HCEC 1CT (cell line): Measurements from ENCODE around the gene ERLEC1.
"Not testable (repeated sequence)": the region's sequence is repeated elsewhere in the genome, so short reads cannot be mapped to it uniquely, and the experiment has no call there.

Experiments used
- DNase-seq: peaks from one replicate; pipeline ENCODE4 v3.0.0-alpha.2; 2017

The ERLEC1 gene

DNA sequence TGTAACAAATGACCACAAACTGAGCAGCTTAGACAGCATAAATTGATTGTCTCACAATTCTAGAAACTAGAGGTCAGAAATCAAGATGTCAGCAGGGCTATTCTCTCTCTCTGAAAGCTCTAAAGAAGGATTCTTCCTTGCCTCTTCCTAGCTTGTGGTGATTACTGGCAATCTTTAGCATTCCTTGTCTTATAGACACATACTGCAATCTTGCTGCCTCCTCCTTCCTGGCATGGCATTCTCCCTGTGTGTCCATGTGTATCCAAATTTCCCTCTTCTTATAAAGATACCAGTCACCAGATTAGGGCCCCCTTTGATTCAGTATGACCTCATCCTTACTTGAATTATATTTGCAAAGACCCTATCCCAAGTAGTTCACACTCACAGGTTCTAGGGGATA lies 2.4 kb upstream of the ERLEC1 start:
- no peak for DNase-seq

DNA sequence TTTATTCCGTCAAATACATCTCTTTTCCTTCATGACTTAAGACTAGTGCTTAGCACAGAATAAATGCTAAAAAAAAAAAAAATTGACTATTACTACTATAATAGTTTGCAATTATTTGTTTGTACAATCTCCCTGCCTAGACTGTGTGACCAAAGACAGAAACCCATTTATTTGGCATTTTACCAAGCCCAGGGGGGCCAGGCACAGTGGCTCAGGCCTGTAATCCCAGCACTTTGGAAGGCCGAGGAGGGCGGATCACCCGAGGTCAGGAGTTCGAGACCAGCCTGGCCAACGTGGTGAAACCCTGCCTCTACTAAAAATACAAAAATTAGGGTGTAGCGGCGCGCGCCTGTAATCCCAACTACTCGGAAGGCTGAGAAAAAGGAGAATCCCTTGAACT lies 1.5 kb upstream of the ERLEC1 start:
- DNase-seq: no peak

DNA sequence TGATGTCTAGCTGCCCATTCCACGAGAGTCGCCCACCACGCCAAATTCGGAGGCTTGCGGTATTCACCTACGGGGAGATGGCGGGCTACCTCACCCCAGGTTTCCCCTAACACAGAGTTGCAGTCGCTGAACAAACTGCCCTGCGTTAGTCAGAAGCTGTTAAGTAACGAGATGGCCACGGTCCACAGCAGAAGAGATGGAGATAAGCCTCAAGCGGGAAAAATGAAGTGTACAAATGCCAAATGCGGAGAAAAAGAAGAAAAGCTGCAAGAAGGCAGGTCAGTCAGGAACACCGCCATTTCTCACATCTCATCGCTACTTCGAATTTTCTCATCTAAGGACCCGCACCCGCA lies 516 bp upstream of the ERLEC1 start:
- DNase-seq: peak; percentile 43

DNA sequence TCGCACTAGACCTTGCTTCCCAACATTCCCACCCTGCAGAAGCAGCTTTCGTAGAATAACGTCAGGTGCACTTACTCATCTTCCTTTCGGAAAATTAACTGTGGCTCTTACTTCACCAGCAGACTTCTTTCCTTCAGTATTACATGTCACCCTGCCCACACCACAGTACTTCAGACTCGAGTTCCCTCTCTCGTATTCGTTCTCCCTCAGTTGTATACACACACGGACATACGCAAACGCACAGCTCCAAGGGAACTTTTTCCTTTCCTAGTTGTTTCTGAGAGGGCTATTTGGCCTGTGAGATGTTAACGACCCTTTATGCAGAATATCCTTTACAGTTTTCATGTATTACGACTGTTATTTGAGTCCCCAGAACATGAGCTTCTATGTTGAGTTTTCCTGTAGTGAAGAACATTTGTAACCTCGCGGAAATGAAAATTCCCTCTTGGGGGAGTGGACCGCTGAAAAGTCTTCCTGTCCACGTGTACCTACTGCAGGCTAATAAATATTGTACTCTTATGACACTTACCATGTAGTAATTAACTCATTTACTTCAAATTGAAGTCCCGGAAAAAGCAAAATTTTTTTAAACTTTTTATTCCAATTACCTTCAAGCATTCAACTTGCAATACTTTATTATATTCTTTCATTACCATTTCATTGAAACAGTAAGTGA lies 908 bp downstream of the ERLEC1 start:
- peak; percentile 22 for DNase-seq

DNA sequence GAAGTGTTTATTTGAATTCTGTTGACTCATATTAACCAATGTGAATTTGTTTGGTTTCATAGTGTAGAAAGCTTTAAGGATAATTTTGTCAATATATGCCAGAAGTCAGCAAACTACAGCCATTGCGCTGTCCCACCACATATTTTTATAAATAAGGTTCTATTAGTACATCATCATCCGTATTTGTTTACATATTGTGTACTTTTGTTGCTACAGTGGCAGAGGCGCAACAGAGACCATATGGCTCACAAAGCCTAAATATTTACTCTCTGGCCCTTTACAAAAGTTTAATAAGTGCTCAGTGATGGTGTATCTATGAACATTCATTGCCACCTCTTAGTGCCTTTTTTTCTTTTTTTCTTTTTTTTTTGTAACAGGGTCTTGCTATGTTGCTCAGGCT lies 6.4 kb downstream of the ERLEC1 start:
- no peak for DNase-seq

DNA sequence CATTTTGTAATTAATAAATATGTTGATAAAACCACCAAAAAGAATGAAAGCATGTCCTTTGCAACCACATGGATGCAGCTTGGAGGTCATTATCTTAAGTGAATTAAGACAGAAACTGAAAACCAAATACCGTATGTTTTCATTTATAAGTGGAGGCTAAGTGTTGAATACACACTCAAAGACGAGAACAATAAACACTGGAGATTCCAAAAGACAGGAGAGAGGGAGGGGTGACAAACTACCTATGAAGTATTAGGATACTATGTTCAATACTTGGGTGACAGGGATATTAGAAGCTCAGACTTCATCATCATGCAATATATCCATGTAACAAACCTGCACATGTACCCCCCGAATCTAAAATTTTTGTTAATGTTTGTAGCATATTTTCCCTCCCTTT lies 7.0 kb downstream of the ERLEC1 start:
- DNase-seq: no peak

DNA sequence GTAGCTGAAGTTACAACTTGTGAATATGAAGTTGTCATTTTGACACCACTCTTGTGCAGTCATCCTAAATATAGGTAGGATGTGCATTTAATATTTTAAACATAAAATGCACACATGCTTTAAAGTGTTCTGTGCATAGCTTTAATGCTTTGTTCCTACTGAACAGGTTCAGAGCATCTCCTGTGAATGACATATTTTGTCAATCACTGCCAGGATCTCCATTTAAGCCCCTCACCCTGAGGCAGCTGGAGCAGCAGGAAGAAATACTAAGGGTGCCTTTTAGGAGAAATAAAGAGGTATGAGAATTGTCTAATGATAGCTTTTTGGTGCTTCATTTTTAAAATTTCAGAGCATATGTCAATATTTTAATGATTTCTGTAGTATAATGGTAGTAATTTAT lies 14.7 kb downstream of the ERLEC1 start:
- DNase-seq: no peak

DNA sequence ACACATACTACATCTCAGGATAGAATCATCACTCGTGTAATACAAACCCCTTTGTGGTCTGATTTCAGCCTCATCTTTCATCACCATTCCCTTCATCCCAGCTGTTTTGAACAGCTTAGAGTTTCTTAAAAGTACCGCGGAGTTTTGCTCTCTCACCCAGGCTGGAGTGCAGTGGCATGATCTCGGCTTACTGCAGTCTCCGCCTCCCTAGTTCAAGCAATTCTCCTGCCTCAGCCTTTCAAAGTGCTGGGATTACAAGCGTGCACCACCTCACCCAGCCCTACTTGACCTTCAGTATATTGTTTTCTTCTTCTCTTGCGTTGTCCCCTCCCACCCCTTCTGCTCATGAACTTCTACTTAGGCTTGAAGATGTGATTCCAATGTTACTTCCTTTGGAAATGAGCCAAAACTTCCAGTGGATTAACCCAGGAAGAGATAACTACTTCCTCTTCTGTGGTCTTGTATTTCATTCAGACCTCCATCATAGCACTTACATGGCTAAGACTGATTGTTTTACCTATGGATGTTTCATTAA lies 15.8 kb downstream of the ERLEC1 start:
- no peak for DNase-seq

DNA sequence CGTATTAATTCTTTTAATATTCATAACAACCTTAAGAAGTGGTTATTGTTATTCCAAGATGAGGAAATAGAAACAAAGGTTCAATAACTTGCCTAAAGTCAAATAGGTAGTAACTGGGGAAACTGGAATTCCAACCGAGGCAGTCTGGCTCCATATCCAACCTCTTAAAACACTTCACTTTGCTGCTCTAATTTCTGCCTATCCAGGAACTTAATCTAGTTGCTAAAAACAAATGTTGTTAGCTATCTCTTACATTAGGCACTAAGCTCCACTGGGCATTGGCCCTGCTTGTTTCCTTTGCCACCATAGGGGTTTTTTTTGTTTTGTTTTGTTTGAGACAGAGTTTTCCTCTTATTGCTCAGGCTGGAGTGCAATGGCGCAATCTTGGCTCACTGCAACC lies 24.8 kb downstream of the ERLEC1 start:
- no peak for DNase-seq

DNA sequence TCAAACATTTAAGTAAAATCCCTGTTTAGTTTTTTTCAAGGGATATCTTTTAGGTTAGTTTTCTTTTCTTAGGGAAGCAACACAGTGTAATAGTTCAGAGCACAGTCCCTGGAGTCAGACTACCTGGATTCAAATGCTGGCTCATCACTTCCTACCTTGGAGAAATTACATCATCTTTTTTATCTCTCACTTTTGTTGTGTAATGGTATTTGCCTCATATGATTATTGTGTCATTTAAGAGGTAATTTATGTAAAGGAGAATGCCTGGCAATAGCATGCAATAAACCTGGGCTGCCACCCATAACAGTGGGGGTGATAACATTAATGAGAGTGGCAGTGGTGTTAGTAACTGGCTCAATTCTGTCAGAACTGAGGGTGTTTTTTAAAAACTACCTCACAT lies 26.3 kb downstream of the ERLEC1 start:
- DNase-seq: no peak

DNA sequence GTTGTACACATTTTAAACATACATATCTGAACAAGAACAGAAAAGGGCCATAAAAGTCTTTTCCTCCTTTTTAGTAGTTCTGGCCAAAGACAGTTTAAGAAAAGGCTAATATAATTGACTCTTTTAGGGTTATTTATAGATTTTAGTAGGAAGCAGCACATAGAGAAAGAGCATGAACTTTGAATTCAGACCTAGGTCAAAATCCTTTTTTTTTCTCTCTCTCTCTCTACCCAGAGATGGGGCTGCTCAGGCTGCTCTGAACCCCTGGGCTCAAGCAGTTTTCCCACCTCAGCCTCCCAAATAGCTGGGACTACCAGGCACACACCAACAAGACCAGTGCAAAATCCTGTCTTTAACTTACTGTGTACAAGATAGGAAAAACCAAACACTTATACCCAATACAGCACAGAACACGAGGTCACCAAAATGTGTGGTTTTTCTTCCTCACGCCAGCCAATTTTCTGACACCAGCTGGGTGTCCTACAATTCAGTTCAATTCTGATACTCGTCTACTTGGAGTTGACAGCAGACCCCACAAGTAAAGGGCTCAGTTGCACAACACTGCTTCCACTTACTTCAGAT lies 32.1 kb downstream of the ERLEC1 start:
- no peak for DNase-seq

DNA sequence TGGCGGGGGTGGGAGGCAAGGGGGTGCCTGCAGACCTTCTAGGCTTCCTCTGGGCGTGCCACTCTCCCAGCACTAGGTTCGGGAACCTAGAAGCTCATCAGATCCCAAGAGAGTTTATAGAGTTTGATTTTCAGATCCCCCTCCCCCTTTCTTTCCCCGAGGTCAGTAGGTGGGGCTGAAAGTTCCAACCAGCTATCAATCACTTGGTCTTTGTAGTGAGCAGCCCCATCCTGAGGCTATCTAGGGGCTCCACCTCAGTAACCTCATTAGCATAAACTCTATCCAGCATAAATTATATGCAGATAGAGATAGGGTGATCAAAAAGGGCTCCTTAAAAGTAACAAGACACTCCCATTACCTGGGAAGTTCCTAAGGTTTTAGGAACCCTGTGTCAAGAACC lies 32.8 kb downstream of the ERLEC1 start:
- no peak for DNase-seq

DNA sequence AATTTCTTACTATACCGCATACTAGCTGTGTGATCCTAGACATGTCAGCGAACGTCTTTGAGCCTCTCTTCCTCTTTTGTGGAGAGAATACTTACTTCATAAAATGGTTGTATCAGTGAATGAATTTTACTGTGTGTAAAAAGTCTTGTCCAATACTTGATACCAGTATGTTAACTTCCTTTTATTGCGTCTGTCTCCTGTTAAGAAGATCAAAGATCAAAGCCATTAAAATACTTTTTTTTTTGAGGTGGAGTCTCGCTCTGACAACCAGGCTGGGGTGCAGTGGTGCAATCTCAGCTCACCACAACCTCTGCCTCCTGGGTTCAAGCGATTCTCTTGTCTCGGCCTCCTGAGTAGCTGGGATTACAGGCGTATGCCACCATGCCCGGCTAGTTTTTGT lies 33.2 kb downstream of the ERLEC1 start:
- no peak for DNase-seq

DNA sequence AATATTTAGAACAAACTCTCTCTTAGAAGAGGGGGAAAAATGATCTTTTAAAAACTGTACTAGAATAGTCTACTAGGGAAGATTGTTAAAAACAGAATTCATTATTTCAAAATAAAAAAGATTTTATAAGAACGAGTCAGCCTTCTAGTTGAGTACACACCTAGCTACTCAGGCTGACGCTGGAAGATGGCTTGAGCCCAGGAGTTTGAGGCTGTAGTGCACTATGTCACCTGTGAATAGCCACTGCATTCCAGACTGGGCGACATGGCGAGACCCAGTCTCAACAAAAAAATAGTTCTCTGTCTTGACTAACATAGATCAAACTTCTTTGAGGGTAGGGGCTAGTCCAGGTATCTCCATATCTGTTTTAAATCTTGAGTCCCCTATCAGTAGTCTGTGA lies 33.9 kb downstream of the ERLEC1 start:
- DNase-seq: no peak

DNA sequence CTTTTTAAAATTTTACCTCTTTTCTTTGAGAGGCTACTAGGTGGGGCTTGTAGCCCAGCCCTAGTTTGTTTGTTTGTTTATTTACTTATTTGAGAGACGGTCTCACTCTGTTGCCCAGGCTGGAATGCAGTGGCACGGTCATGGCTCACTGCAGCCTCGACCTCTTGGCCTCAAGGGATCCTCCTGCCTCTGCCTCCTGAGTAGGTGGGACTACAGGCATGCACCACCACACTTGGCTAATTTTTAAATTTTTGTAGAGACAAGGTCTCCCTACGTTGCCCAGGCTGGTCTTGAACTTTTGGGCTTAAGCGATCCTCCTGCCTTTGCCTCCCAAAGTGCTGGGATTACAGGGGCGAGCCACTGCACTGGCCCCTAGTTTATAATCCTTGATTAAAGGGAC lies 35.0 kb downstream of the ERLEC1 start:
- DNase-seq: no peak

DNA sequence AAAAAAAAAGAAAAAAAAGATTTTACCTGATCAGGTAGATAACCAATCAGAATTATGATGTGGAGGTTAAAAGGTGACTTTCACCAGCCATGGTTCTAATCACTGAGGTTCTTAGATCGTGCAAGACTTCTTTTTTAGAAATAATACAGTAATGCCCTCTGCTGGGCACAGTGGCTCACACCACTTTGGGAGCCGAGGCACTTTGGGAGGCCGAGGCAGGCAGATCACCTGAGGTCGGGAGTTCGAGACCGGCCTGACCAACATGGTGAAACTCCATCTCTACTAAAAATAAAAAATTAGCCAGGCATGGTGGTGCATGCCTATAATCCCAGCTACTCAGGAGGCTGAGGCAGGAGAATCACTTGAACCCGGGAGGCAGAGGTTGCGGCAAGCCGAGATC lies 36.8 kb downstream of the ERLEC1 start:
- not testable (repeated sequence) for DNase-seq

DNA sequence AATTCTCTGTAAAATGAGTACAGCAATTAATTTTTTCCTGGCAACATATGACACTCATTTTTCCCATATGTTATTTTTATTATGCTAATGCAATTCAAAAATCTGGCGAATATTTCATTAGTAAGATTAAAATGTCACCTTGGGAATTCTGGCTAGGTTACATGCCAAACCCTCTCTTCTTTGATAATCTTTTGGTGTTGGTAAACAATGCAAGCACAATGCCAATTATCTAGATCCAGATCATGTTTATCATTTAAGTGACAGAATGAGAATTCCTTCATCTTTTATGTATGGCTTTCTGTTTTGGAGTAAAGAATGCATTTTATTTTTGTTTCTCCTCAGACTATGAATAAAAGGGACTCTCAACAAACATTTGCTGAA lies 39.2 kb downstream of the ERLEC1 start:
- DNase-seq: no peak

DNA sequence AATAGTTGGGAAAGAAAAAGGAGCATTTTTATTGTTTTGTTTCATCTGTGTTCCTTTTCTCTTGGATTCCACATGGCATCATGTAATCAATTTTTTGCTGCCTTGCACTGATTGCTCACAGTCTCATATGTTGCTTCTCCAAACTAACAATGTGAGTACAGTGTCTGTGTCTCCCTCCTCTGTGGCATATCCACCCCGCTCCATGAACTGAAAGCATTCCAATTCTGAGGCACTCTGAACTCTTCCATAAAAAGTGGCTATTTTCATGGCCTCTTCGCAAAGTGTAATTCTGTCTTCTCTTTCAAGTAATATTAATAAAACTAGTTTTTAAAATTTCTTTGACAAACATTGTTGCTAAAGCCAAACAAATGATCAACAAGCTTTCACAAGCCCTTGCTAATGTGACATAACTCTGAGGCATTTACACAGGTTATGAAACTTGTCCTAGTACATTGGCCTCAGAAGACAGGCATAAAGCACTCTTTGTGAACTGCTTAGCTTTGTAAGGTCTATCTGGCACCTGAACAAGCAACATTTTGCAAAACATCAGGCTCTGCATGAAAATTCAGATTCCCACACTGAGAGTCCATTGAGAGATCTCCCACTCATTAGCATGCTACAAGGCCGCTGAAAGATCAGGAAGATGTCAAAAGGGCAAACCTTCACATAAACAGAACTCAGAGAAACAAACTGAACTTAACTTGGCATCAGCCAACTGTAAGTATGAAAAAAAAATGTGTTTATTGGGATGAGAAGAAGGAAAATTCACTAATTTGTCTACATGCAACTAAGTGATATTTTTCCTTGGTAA lies 39.9 kb downstream of the ERLEC1 start:
- no peak for DNase-seq

DNA sequence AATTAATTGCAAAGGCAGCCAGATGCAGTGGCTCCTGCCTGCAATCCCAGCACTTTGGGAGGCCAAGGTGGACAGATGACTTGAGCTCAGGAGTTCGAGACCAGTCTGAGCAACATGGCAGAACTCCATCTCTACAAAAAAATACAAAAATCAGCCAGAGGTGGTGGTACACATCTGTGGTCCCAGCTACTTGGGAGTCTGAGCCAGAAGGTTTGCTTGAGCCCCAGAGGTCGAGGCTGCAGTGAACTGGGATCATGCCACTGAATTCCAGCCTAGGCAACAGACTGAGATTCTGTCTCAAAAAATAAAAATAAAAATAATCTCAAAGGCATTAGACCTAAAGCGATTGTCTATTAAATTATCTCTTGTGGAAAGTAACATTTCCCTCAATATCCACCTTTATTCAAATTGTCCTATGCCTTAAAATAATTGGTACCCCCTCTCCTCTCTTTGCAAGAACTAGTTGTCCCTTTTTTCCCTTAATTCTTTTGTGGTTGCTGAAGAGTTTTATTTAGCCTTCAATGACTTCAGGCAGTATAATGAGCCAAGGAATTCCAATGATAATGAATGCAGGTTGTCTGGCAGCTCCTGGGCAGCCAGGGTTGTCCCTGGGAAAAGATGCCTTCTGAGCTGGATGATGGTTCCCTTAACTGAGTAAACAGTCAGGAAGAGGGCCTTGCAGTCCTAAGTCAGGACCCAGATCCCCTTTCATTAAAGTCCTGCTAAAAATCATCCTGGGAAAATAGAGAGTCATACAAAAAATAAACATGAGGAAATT lies 40.7 kb downstream of the ERLEC1 start:
- no peak for DNase-seq

DNA sequence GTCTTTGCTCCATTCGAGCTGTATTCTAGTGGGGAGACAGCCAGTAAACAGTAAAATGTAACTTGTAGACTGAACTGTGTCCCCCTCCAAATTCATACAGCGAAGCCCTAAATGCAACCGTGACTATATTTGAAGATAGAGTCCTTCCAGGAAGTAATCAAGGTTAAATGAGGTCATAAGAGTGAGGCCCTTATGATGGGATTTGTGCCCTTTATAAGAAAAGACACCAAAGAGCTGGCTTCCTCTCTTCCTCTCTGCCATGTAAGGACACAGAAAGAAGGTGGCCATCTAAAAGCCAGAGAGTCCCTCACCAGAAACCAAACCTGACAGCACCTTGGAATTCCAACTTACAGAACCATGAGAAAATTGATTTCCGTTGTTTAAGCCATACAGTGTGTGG lies 41.5 kb downstream of the ERLEC1 start:
- DNase-seq: no peak

DNA sequence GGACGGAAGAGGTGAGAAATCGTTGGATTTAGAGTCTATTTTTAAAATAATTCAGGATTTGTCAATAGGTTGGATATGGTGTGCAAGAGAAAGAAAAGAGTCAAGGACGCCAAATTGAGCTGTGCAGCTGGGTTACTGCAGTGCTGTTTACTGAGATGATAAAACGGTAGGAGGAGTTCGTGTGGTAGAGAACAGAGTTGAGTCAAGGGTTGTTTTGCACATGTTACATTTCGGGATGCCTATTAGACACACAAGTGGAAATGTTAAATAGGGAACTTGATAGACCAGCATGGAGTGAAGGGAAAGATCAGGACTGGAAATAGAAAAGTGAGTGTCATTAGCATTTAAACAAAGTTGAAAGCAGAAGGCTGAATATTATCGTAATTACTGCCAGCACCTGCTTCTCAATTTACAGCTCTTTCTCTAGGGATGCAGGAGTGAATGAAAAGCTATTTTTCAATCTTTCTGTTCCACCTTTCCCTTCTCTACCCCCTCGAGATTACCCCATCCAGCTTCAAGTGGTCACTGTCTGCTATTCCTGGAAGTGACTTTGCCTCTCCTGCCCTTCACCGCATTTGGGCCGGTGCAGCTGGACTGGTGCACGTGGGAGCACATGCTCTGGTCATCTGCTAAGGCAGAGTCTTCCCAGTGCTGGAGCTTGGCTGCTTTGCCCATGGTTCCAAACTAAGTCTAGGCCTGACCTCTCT lies 42.6 kb downstream of the ERLEC1 start:
- no peak for DNase-seq

DNA sequence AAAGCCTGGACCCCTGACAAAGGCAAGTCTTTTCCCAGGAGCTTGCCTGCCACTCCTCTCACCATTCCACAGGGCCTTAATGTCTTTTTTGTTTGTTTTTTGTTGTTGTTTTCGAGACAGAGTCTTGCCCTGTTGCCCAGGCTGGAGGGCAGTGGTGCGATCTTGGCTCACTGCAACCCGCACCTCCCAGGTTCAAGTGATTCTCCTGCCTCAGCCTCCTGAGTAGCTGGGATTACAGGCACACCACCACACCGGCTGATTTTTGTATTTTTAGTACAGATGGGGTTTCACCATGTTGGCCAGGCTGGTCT lies 43.1 kb downstream of the ERLEC1 start:
- DNase-seq: not testable (repeated sequence)

DNA sequence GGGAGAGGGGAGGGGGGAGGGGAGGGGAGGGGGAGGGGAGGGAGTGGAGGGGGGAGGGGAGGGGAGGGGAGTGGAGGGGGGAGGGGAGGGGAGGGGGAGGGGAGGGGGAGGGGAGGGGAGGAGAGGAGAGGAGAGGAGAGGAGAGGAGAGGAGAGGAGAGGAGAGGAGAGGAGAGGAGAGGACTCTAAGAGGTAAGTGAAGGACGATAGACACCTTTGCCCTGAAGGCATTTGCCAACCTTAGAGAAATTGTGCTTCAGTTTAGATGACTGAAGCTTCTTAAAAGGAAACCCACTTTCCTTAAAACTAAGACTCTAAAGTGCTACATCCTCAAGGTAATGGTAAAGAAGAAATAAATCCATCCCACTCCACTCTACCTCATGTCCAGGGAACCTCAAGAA lies 53.7 kb downstream of the ERLEC1 start:
- DNase-seq: no peak
